Measurements from ENCODE around the gene TMEM171. TPM values are rescaled to one million over a fixed set of nuclear protein-coding genes. Genes with fewer than 3 reads are reported as not detected.

The TMEM171 gene
- total RNA-seq, 2 experiments from 2014 or later = not detected

GRCh38 chr5:73114044-73114688, 6.2 kb upstream of the TMEM171 start:
- CTCF ChIA-PET = no interaction called here
- Mint-ChIP-seq H3K36me3 (ENCODE audit: low read depth) (no peaks in the 10 kb centered on the region), H3K4me1 (ENCODE audit: low read depth) (no peaks in the 10 kb centered on the region), H3K27ac (no peak overlapping the region), H3K4me3 (no peak overlapping the region), H3K9me3 (peaks cover 3% of the 10 kb centered on the region), H3K27me3 (peaks cover 78% of the 10 kb centered on the region)
- Histone ChIP-seq H3K27me3 (ENCODE audit: control insufficient read depth in 1 of 2, insufficient read depth in 2 of 2, low read length in 2 of 2) (peaks cover 21 to 42% of the 10 kb centered on the region in 2 experiments), H3K36me3 (ENCODE audit: insufficient read depth, low read length) (no peaks in the 10 kb centered on the region), H3K9me3 (ENCODE audit: control insufficient read depth in 1 of 2, insufficient read depth in 1 of 2, low read length in 2 of 2) (no peaks in the 10 kb centered on the region), H3K4me3 (ENCODE audit: low read length) (no peak overlapping the region), H3K27ac (ENCODE audit: low read depth in 1 of 2, low read length in 2 of 2) (no peak overlapping the region), H3K4me1 (ENCODE audit: insufficient read depth, low read length) (no peaks in the 10 kb centered on the region)
- POLR2A ChIA-PET = no interaction called here
- no peak for TF ChIP-seq CTCF (IDR thresholded peaks at IDR 0.05)
- DNase-seq = no peak
- intact Hi-C loops (cut with DNase I, micrococcal nuclease) = no loop called here
- no peak for ATAC-seq (ENCODE audit: poor library complexity)

- H3K9me3 ChIP-seq (ENCODE audit: control insufficient read depth in 1 of 2, insufficient read depth in 1 of 2, low read length in 2 of 2) = peaks cover 0 to 5% of the 10 kb centered on the region in 2 experiments
- H3K27ac ChIP-seq (ENCODE audit: low read depth in 1 of 2, low read length in 2 of 2) = no peak overlapping the region
- TF ChIP-seq CTCF (IDR thresholded peaks at IDR 0.05) = no peak
- no peak overlapping the region for H3K4me3 ChIP-seq (ENCODE audit: low read length)
- DNase-seq (no peak), ATAC-seq (ENCODE audit: poor library complexity) (no peak)
- intact Hi-C loops (cut with DNase I, micrococcal nuclease) = no loop called here
- no peaks in the 10 kb centered on the region for H3K36me3 Mint-ChIP-seq (ENCODE audit: low read depth)
- no peaks in the 10 kb centered on the region for H3K9me3 Mint-ChIP-seq
- H3K4me1 ChIP-seq (ENCODE audit: insufficient read depth, low read length) = peaks cover 5% of the 10 kb centered on the region
- H3K27me3 Mint-ChIP-seq = peaks cover 79% of the 10 kb centered on the region
- ChIA-PET POLR2A (no interaction called here), CTCF (no interaction called here)
- H3K36me3 ChIP-seq (ENCODE audit: insufficient read depth, low read length) = no peaks in the 10 kb centered on the region
- H3K4me1 Mint-ChIP-seq (ENCODE audit: low read depth) = peaks cover 5% of the 10 kb centered on the region
- peaks cover 28 to 48% of the 10 kb centered on the region in 2 experiments for H3K27me3 ChIP-seq (ENCODE audit: control insufficient read depth in 1 of 2, insufficient read depth in 2 of 2, low read length in 2 of 2)
- no peak overlapping the region for H3K27ac Mint-ChIP-seq
- no peak overlapping the region for H3K4me3 Mint-ChIP-seq
These were observed 4.8 kb upstream of the TMEM171 start for GRCh38 chr5:73115399-73116051.

- ChIA-PET POLR2A (no interaction called here), CTCF (no interaction called here)
- Mint-ChIP-seq H3K27ac (no peak overlapping the region), H3K36me3 (ENCODE audit: low read depth) (no peaks in the 10 kb centered on the region), H3K9me3 (no peaks in the 10 kb centered on the region), H3K27me3 (peaks cover 83% of the 10 kb centered on the region), H3K4me1 (ENCODE audit: low read depth) (peaks cover 13% of the 10 kb centered on the region), H3K4me3 (no peak overlapping the region)
- DNase-seq (no peak), ATAC-seq (ENCODE audit: poor library complexity) (no peak)
- peaks cover 32 to 54% of the 10 kb centered on the region in 2 experiments for H3K27me3 ChIP-seq (ENCODE audit: control insufficient read depth in 1 of 2, insufficient read depth in 2 of 2, low read length in 2 of 2)
- H3K4me1 ChIP-seq (ENCODE audit: insufficient read depth, low read length) = peaks cover 9% of the 10 kb centered on the region
- intact Hi-C loops (cut with DNase I, micrococcal nuclease) = no loop called here
- no peak overlapping the region for H3K4me3 ChIP-seq (ENCODE audit: low read length)
- TF ChIP-seq CTCF (IDR thresholded peaks at IDR 0.05) = no peak
- H3K27ac ChIP-seq (ENCODE audit: low read depth in 1 of 2, low read length in 2 of 2) = no peak overlapping the region
- peaks cover 0 to 5% of the 10 kb centered on the region in 2 experiments for H3K9me3 ChIP-seq (ENCODE audit: control insufficient read depth in 1 of 2, insufficient read depth in 1 of 2, low read length in 2 of 2)
- H3K36me3 ChIP-seq (ENCODE audit: insufficient read depth, low read length) = no peaks in the 10 kb centered on the region
These were observed 3.9 kb upstream of the TMEM171 start for GRCh38 chr5:73116506-73116905.

Data from CD4-positive, alpha-beta T cell (primary cell).